ENCODE data around the gene CASP8. TPM values are rescaled to one million over a fixed set of nuclear protein-coding genes. Genes with fewer than 3 reads are reported as not detected.

Gene CASP8
- total RNA-seq, 2 experiments from 2014 or later: 99.8 to 102 TPM

- Mint-ChIP-seq H3K27me3 (no peaks in the 10 kb centered on the region), H3K4me1 (peaks cover 8% of the 10 kb centered on the region), H3K4me3 (no peak overlapping the region), H3K27ac (no peak overlapping the region), H3K36me3 (ENCODE audit: low read depth) (peaks cover 42% of the 10 kb centered on the region), H3K9me3 (peaks cover 43% of the 10 kb centered on the region)
- DNase-seq: no peak
- ChIA-PET CTCF (no interaction called here), POLR2A (no interaction called here)
Measured at GRCh38 chr2:201322772-201323171, 62.4 kb downstream of the CASP8 start.

- peaks cover 26% of the 10 kb centered on the region for H3K36me3 Mint-ChIP-seq (ENCODE audit: low read depth)
- peaks cover 10% of the 10 kb centered on the region for H3K4me1 Mint-ChIP-seq
- no peak for DNase-seq
- no peaks in the 10 kb centered on the region for H3K27me3 Mint-ChIP-seq
- H3K4me3 Mint-ChIP-seq: no peak overlapping the region
- ChIA-PET POLR2A (interaction anchor here (1.1 kb wide), 1 partner anchor 67 kb away, joined by 3 read pairs; the partner anchor contains the start of gene CASP8), CTCF (no interaction called here)
- H3K27ac Mint-ChIP-seq: no peak overlapping the region
- H3K9me3 Mint-ChIP-seq: peaks cover 28% of the 10 kb centered on the region
Measured at GRCh38 chr2:201327678-201328077, 67.3 kb downstream of the CASP8 start.

DNA sequence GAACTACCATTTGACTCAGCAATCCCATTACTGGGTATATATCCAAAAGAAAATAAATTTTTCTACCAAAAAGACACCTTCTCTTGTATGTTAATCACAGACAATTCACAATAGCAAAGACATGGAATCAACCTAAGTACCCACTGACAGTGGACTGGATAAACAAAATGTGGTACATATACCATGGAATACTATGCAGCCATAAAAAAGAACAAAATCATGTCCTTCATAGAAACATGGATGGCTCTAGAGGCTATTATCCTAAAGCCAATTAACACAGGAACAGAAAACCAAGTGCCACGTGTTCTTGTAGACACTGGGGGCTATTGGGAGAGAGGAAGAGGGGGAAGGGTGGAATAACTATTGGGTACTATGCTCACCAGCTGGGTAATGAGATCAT is 69.1 kb downstream of the CASP8 start:
- Mint-ChIP-seq H3K9me3 (peaks cover 19% of the 10 kb centered on the region), H3K36me3 (ENCODE audit: low read depth) (peaks cover 21% of the 10 kb centered on the region), H3K4me3 (no peak overlapping the region), H3K4me1 (peaks cover 10% of the 10 kb centered on the region), H3K27me3 (no peaks in the 10 kb centered on the region), H3K27ac (no peak overlapping the region)
- no peak for DNase-seq
- ChIA-PET CTCF (interaction anchor here (1.3 kb wide), 1 partner anchor 31 kb away, joined by 3 read pairs; no protein-coding TSS in a partner anchor), POLR2A (no interaction called here)

Other genes starting within 250 kb of the CASP8 start
- gene HYCC2, start 188.9 kb upstream of the CASP8 start, total RNA-seq: 10 to 100 TPM; 27.9 to 31.9 TPM
- 100 to 1,000 TPM; 133 to 135 TPM for gene NDUFB3, start 188.5 kb upstream of the CASP8 start, total RNA-seq
- gene CFLAR, start 144.4 kb upstream of the CASP8 start, total RNA-seq: 100 to 1,000 TPM; 192 to 196 TPM
- 10 to 100 TPM; 47.8 to 51.3 TPM for gene CASP10, start 77.4 kb upstream of the CASP8 start, total RNA-seq
- gene FLACC1, start 96.8 kb downstream of the CASP8 start, total RNA-seq: 1 to 10 TPM; 2.7 to 3.1 TPM
- gene TRAK2, start 190.9 kb downstream of the CASP8 start, total RNA-seq: 10 to 100 TPM; 47.3 to 49.3 TPM
- gene STRADB, start 191.2 kb downstream of the CASP8 start, total RNA-seq: 10 to 100 TPM; 18.9 to 19.2 TPM

All from activated CD4-positive, alpha-beta memory T cell treated with anti-CD3 and anti-CD28 coated beads, Interleukin-2, amount 10 ng/mL, durations not matched to agents 7 days and 5 days (primary cell).